GM19468 (cell line): ENCODE results near the gene EHF.

Experiments used
- ATAC-seq: cut with Tn5 transposase; IDR thresholded peaks from one replicate; pipeline ENCODE4 v1.9.1; 2021; ENCODE audit warnings: mild to moderate bottlenecking, moderate library complexity, moderate number of reproducible peaks; ENCODE audit not compliant: unreplicated experiment; ENCODE audit errors: extremely low read depth

The EHF gene

GRCh38 chr11:34642001-34642554, 21.2 kb downstream of the EHF start:
- ATAC-seq: no peak

GRCh38 chr11:34642873-34643272, 22.0 kb downstream of the EHF start:
- no peak for ATAC-seq

- no peak for ATAC-seq
Observed at GRCh38 chr11:34643311-34643710, 22.4 kb downstream of the EHF start.

GRCh38 chr11:34643846-34644245, 23.0 kb downstream of the EHF start:
- no peak for ATAC-seq

- ATAC-seq: no peak
Observed at GRCh38 chr11:34644669-34645406, 23.9 kb downstream of the EHF start.

GRCh38 chr11:34646431-34646830, 25.5 kb downstream of the EHF start:
- no peak for ATAC-seq

- ATAC-seq: no peak
Observed at GRCh38 chr11:34647131-34647530, 26.2 kb downstream of the EHF start.

- no peak for ATAC-seq
Observed at GRCh38 chr11:34647532-34647931, 26.6 kb downstream of the EHF start.

GRCh38 chr11:34648036-34648435, 27.1 kb downstream of the EHF start:
- ATAC-seq: no peak

- ATAC-seq: no peak
Observed at GRCh38 chr11:34649597-34649996, 28.7 kb downstream of the EHF start.

GRCh38 chr11:34650528-34650927, 29.6 kb downstream of the EHF start:
- ATAC-seq: peak; percentile 92

GRCh38 chr11:34651551-34651950, 30.7 kb downstream of the EHF start:
- ATAC-seq: no peak

GRCh38 chr11:34652191-34652973, 31.5 kb downstream of the EHF start:
- no peak for ATAC-seq

- ATAC-seq: no peak
Observed at GRCh38 chr11:34653031-34653430, 32.1 kb downstream of the EHF start.

GRCh38 chr11:34653851-34654482, 33.1 kb downstream of the EHF start:
- no peak for ATAC-seq

GRCh38 chr11:34654483-34655334, 33.8 kb downstream of the EHF start:
- no peak for ATAC-seq

GRCh38 chr11:34655335-34656008, 34.6 kb downstream of the EHF start:
- no peak for ATAC-seq

- no peak for ATAC-seq
Observed at GRCh38 chr11:34656062-34656720, 35.3 kb downstream of the EHF start.
